Activated B cell treated with CpG ODN at 0.5 μM for 24 hours (primary cell): Measurements from ENCODE around the gene WSB2. TPM values are rescaled to one million over a fixed set of nuclear protein-coding genes. Genes with fewer than 3 reads are reported as not detected.

ENCODE experiments used
- ATAC-seq: fragments of 200-7000 bp; cut with Tn5 transposase; one replicate; pipeline ENCODE4 v1.10.0; 2021; ENCODE audit warnings: low read depth, mild to moderate bottlenecking, moderate library complexity
- CTCF ChIA-PET: fragments of 350-600 bp; sonication (Branson Sonifier 250); formaldehyde crosslinking; loops from one replicate; lab custom pipeline; 2021; ENCODE audit warnings: antibody characterized with exemption; lab: Charles Lee
- POLR2A ChIA-PET: fragments of 350-600 bp; sonication (Branson Sonifier 250); formaldehyde crosslinking; loops from one replicate; lab custom pipeline; 2021; ENCODE audit warnings: antibody characterized with exemption; lab: Charles Lee
- DNase-seq: peaks from one replicate; pipeline ENCODE4 v3.0.0; 2022
- H3K27ac Mint-ChIP-seq: one replicate; pipeline ENCODE4 v1.8.0; 2020; ENCODE audit warnings: mixed read lengths
- H3K27me3 Mint-ChIP-seq: one replicate; pipeline ENCODE4 v1.8.0; 2021; ENCODE audit warnings: mixed read lengths
- H3K36me3 Mint-ChIP-seq: one replicate; pipeline ENCODE4 v1.8.0; 2021; ENCODE audit warnings: low read depth, mixed read lengths
- H3K4me1 Mint-ChIP-seq: one replicate; pipeline ENCODE4 v1.8.0; 2021; ENCODE audit warnings: mixed read lengths
- H3K4me3 Mint-ChIP-seq: one replicate; pipeline ENCODE4 v1.8.0; 2020; ENCODE audit warnings: mild to moderate bottlenecking, mixed read lengths
- H3K9me3 Mint-ChIP-seq: one replicate; pipeline ENCODE4 v1.8.0; 2020; ENCODE audit warnings: mixed read lengths
- CTCF ChIP-seq: fragments of 200-600 bp; IDR thresholded peaks from one replicate; pipeline ENCODE4 v1.8.0; 2022; ENCODE audit warnings: antibody characterized with exemption, mild to moderate bottlenecking
- intact Hi-C: fragments of 100-400 bp; cut with micrococcal nuclease; formaldehyde crosslinking; loops from one replicate; pipeline ENCODE4 v1.15.1; 2024
- total RNA-seq: library from RNA; stranded (reverse); gene quantifications from 2 replicates; pipeline ENCODE4 v1.2.3, GENCODE V29; 2022

WSB2 gene
- total RNA-seq, 1 donor from 2014 or later = 28.4 TPM

DNA sequence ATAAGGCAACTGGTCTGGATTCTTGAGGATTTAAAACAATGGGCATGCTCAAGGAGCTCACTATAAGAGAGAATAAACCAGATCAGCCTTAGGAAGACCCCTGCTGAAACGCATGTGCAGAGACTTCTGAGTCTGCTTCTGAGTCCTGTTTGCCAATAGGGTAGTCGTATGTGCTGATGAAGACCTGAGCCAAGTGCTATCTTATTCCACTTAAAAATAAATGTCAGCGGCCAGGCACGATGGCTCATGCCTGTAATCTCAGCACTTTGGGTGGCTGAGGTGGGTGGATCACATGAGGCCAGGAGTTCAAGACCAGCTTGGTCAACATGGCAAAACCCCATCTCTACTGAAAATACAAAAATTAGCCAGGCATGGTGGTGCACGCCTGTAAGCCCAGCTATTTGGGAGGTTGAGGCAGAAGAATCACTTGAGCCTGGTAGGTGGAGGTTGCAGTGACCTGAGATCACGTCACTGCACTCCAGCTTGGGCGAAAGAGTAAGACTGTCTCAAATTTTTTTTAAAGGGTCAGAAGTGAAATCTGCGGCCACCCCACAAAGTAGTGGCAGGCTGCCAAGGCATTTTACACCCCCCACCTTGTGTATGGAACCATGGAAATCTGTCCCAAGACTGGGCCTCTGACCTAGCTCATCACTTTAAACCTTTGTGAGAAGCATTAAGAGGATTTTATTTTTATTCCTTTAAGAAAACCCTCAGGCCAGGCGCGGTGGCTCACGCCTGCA, 24.1 kb downstream of the WSB2 start:
- no peaks in the 10 kb centered on the region for H3K27me3 Mint-ChIP-seq
- H3K36me3 Mint-ChIP-seq = peaks cover 73% of the 10 kb centered on the region
- peaks cover 19% of the 10 kb centered on the region for H3K4me1 Mint-ChIP-seq
- intact Hi-C loops = no loop called here
- H3K27ac Mint-ChIP-seq = no peak overlapping the region
- POLR2A ChIA-PET = interaction anchor here (0.7 kb wide), 1 partner anchor 26 kb away, joined by 6 read pairs; no protein-coding TSS in a partner anchor
- DNase-seq (no peak), ATAC-seq (no peak)
- TF ChIP-seq CTCF = no peak
- H3K9me3 Mint-ChIP-seq = no peaks in the 10 kb centered on the region
- CTCF ChIA-PET = no interaction called here
- H3K4me3 Mint-ChIP-seq = no peak overlapping the region

- peaks cover 19% of the 10 kb centered on the region for H3K4me1 Mint-ChIP-seq
- ATAC-seq (peak; percentile 72), DNase-seq (no peak)
- TF ChIP-seq CTCF = no peak
- H3K27ac Mint-ChIP-seq = peak overlapping the region; percentile 46
- intact Hi-C loops = loop anchor here (1.0 to 2.0 kb wide), 2 partner anchors 20 to 25 kb away; partner anchors contain the start of gene WSB2
- peaks cover 73% of the 10 kb centered on the region for H3K36me3 Mint-ChIP-seq
- CTCF ChIA-PET = interaction anchor here (1.8 kb wide), 1 partner anchor 161 kb away, joined by 6 read pairs; no protein-coding TSS in a partner anchor
- no peaks in the 10 kb centered on the region for H3K9me3 Mint-ChIP-seq
- H3K27me3 Mint-ChIP-seq = no peaks in the 10 kb centered on the region
- POLR2A ChIA-PET = no interaction called here
- H3K4me3 Mint-ChIP-seq = no peak overlapping the region
Observed at GRCh38 chr12:118035190-118036041, 25.6 kb downstream of the WSB2 start.

DNA sequence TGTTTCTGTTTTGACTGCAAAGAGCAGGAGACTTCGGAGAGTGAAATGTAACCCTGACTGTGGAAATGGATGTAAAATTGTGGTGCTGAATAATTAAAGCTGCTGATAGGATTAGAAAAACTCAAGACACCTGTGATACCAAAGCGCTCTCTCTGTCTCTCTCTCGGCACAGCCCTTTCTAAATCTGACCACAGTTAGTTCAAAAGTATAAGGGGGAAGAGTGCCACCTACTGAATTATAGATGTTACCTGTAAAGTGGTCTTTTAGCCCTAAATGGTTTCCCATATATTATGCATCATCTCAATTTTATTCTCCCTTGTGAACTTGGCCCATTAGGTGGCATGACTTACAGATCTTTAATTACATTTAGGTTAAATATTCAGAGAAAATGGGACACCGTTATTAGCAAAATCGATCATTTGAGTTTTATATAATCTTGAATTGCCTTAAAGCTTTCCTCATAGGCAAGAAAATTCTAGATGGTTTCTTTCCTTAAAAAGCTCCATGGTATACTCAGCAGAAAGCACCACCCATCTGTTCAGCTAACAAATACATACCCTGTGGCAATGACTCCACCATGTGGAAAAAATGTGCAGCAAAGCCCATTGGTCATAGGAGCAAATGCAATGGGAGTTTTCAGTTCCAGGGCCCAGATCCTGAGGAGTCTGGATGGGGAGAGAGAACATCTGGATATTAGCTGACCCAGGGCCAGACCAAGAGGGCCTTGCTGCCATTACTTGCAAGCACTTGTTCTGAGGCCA, 26.4 kb downstream of the WSB2 start:
- H3K36me3 Mint-ChIP-seq = peaks cover 78% of the 10 kb centered on the region
- CTCF ChIA-PET = interaction anchor here (1.8 kb wide), 1 partner anchor 160 kb away, joined by 6 read pairs; no protein-coding TSS in a partner anchor
- peaks cover 19% of the 10 kb centered on the region for H3K4me1 Mint-ChIP-seq
- intact Hi-C loops = loop anchor here (1.0 to 2.0 kb wide), 2 partner anchors 21 to 26 kb away; partner anchors contain the start of gene WSB2
- no peaks in the 10 kb centered on the region for H3K27me3 Mint-ChIP-seq
- H3K4me3 Mint-ChIP-seq = no peak overlapping the region
- ATAC-seq = no peak
- POLR2A ChIA-PET = interaction anchor here (0.6 kb wide), 1 partner anchor 27 kb away, joined by 4 read pairs; no protein-coding TSS in a partner anchor
- DNase-seq = no peak
- H3K9me3 Mint-ChIP-seq = no peaks in the 10 kb centered on the region
- H3K27ac Mint-ChIP-seq = peak overlapping the region; percentile 46
- TF ChIP-seq CTCF = no peak

DNA sequence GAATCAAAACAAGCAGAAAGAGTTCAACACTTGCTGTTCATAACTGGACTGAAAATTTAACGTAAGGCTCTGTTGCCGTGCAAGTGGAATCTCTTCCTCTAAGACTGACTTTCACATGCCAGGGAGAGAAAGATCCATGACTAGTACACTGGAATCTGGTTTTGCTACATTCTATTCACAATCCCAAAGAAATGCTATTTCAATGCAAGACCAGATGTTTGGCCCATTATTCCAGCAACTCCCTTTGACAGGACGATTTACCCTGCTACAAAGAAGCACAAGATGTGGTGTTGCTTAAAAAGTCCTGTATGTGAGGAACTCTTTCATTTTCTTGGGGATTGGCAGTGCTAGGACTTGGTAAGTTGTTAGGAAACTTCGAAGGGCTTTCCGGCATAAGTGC, 27.1 kb downstream of the WSB2 start:
- Mint-ChIP-seq H3K4me1 (peaks cover 19% of the 10 kb centered on the region), H3K27me3 (no peaks in the 10 kb centered on the region), H3K4me3 (no peak overlapping the region), H3K36me3 (peaks cover 78% of the 10 kb centered on the region), H3K27ac (peak overlapping the region; percentile 9), H3K9me3 (no peaks in the 10 kb centered on the region)
- ChIA-PET POLR2A (no interaction called here), CTCF (interaction anchor here (1.8 kb wide), 1 partner anchor 159 kb away, joined by 6 read pairs; no protein-coding TSS in a partner anchor)
- intact Hi-C loops = loop anchor here (2.0 kb wide), 1 partner anchor 27 kb away; the partner anchor contains the start of gene WSB2
- TF ChIP-seq CTCF = no peak
- ATAC-seq (no peak), DNase-seq (no peak)
